ENCODE results near the gene CNTN1. TPM values are rescaled to one million over a fixed set of nuclear protein-coding genes. Genes with fewer than 3 reads are reported as not detected.

Gene CNTN1
- total and polyA plus RNA-seq, 2 of the 8 experiments (the other 6 are each of a cell fraction or from before 2014, with no cell fraction given), result 7.2 to 21.8 TPM

DNA sequence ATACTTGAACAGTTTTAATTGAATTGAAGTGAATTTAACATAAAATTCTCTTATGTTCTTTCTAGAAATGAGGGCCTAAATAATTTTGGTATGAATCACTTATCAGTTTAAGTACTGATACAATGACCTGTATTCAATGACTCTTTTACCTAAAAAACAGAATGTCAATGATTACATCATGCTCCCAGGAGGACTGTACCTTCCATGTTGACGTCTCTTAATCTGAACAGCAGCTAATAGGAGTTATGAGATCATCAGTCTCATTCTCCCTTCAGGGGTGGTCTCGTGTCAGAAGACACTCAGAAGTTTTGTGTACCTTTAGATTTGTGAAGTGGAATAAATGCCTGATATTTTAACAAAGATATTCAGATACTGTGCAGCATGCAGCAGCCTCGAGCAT is 206.3 kb downstream of the CNTN1 start:
- H2BK20ac ChIP-seq (ENCODE audit: low read length), result no peak overlapping the region
- H3K4me1 ChIP-seq (replicated peaks in 1 of 4; ENCODE audit: control insufficient read depth in 3 of 4, insufficient read depth in 4 of 4, low read length in 3 of 4), result peaks cover 0 to 2% (median 0%) of the 10 kb centered on the region in 4 experiments; a peak in 1 of 7 replicates
- no peaks in the 10 kb centered on the region for H3K79me1 ChIP-seq (ENCODE audit: low read depth, low read length)
- H3K27me3 ChIP-seq (replicated peaks in 1 of 4; ENCODE audit: control insufficient read depth in 3 of 4, extremely low read depth in 1 of 4, insufficient read depth in 3 of 4, low read length in 3 of 4), result no peaks in the 10 kb centered on the region
- no peak overlapping the region for H2BK12ac ChIP-seq (ENCODE audit: low read depth, low read length)
- POLR2A ChIA-PET (ENCODE audit: partially characterized antibody), result no interaction called here
- H3K18ac ChIP-seq (ENCODE audit: extremely low read depth, low read length), result no peak overlapping the region
- H3K4me3 ChIP-seq (ENCODE audit: extremely low read depth in 1 of 4, insufficient read depth in 2 of 4, low read depth in 3 of 4, low read length in 4 of 4), result no peak overlapping the region
- H4K91ac ChIP-seq (replicated peaks; ENCODE audit: insufficient read length, low read length), result no peak overlapping the region
- H3K79me2 ChIP-seq (ENCODE audit: control insufficient read depth in 1 of 2, insufficient read depth in 2 of 2, low read length in 2 of 2), result no peaks in the 10 kb centered on the region
- no peaks in the 10 kb centered on the region for H3K9me3 ChIP-seq (ENCODE audit: insufficient read depth in 2 of 2, low read depth in 1 of 2, low read length in 1 of 2)
- H2AFZ ChIP-seq (ENCODE audit: low read length), result no peak overlapping the region
- no peak overlapping the region for H2AK5ac ChIP-seq (ENCODE audit: low read depth, low read length)
- no peak for TF ChIP-seq POLR2A (IDR thresholded peaks at IDR 0.05; ENCODE audit: control extremely low read depth in 1 of 2, low read depth in 2 of 2, low read length in 2 of 2)
- TF ChIP-seq EZH2 (IDR thresholded peaks at IDR 0.05; ENCODE audit: low read depth, low read length, severe bottlenecking), result no peak
- TF ChIP-seq CTBP2 (IDR thresholded peaks at IDR 0.05; ENCODE audit: borderline replicate concordance, insufficient read depth, insufficient read length, low read length), result no peak
- no peak for TF ChIP-seq KDM4A (IDR thresholded peaks at IDR 0.05; ENCODE audit: low read depth, low read length, severe bottlenecking)
- no peak for TF ChIP-seq RXRA (IDR thresholded peaks at IDR 0.05; ENCODE audit: insufficient read depth, low read depth, low read length)
- TF ChIP-seq, protein P1, sequence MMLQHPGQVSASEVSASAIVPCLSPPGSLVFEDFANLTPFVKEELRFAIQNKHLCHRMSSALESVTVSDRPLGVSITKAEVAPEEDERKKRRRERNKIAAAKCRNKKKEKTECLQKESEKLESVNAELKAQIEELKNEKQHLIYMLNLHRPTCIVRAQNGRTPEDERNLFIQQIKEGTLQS (IDR thresholded peaks at IDR 0.05; ENCODE audit: insufficient read depth, low read depth, low read length), result no peak
- TF ChIP-seq CBX8 (IDR thresholded peaks at IDR 0.05; ENCODE audit: borderline replicate concordance, low read depth, low read length), result no peak
- no peak overlapping the region for H2BK120ac ChIP-seq (replicated peaks; ENCODE audit: low read depth, low read length)
- CTCF ChIA-PET (ENCODE audit: partially characterized antibody), result no interaction called here
- FAIRE-seq (no peak), DNase-seq (ENCODE audit: low read depth in 1 of 2, low spot score in 2 of 2) (no peak)
- H3K23me2 ChIP-seq (ENCODE audit: low read depth, low read length), result no peaks in the 10 kb centered on the region
- H4K20me1 ChIP-seq (replicated peaks in 1 of 2; ENCODE audit: control insufficient read depth in 1 of 2, insufficient read depth in 2 of 2, low read length in 2 of 2), result no peaks in the 10 kb centered on the region
- no peak overlapping the region for H3K56ac ChIP-seq (replicated peaks; ENCODE audit: insufficient read length, low read depth, low read length)
- H3K14ac ChIP-seq (ENCODE audit: insufficient read length), result no peak overlapping the region
- H3K23ac ChIP-seq (ENCODE audit: insufficient read length), result no peak overlapping the region
- H2BK5ac ChIP-seq (ENCODE audit: low read depth, low read length), result no peak overlapping the region
- H3K4ac ChIP-seq (replicated peaks; ENCODE audit: insufficient read length, low read depth, low read length), result no peak overlapping the region
- no peak overlapping the region for H3K27ac ChIP-seq (ENCODE audit: low read depth, low read length)
- H3K4me2 ChIP-seq (ENCODE audit: insufficient read depth in 1 of 2, low read depth in 2 of 2, low read length in 2 of 2), result no peak overlapping the region
- H3K36me3 ChIP-seq (ENCODE audit: control insufficient read depth in 2 of 4, insufficient read depth in 4 of 4, low read length in 3 of 4), result no peaks in the 10 kb centered on the region
- 87% methylated on average over 3 of the region's 3 CpGs; no CpG with 5 or more reads in 1 of the 2 experiments for WGBS, 2 experiments (ENCODE audit: extremely low coverage in 1 of 2, insufficient coverage in 1 of 2, insufficient read length in 1 of 2, insufficient replicate concordance in 2 of 2, low coverage in 1 of 2, low lambda C conversion rate in 2 of 2, missing lambda C conversion rate in 1 of 2)
- H3K9ac ChIP-seq (replicated peaks in 1 of 4; ENCODE audit: extremely low read depth in 1 of 4, low read depth in 3 of 4, low read length in 3 of 4), result no peak overlapping the region
- no peak overlapping the region for H2BK15ac ChIP-seq (ENCODE audit: low read length)
- H4K8ac ChIP-seq (ENCODE audit: extremely low read depth, insufficient read depth, low read length), result no peak overlapping the region
- H4K5ac ChIP-seq (ENCODE audit: insufficient read length, low read depth, low read length), result no peak overlapping the region

Measured in H1 (cell line).